Measurements from ENCODE around the gene AFAP1L2. TPM values are rescaled to one million over a fixed set of nuclear protein-coding genes. Genes with fewer than 3 reads are reported as not detected.

AFAP1L2 gene
- total RNA-seq, 4 donors from 2014 or later: 6.5 to 35.5 (median 12.9) TPM

DNA sequence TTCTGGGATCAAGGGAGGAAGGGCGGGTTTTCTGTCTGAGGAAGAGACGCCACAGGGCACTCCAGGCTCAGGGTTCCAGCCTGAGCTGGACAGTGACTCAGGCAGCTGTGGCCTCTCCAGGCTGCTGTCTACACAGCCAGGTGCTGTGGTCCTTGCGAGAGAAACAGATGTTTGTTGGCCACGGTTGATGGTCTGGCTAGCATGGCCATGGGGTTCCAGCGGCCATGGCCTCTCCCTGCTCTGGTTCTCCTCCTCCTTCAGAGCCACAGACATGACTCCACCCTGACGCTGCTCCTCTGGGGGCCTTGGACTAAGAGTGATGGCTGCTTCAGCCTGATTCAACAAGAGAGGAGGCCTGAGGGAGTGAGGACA, 75.9 kb downstream of the AFAP1L2 start:
- Histone ChIP-seq H3K27ac (no peak overlapping the region), H3K4me1 (peaks cover 0 to 11% (median 0%) of the 10 kb centered on the region in 4 donors), H3K9me3 (no peaks in the 10 kb centered on the region), H3K36me3 (no peaks in the 10 kb centered on the region), H3K4me3 (no peak overlapping the region), H3K27me3 (no peaks in the 10 kb centered on the region)
- TF ChIP-seq CTCF (IDR thresholded peaks at IDR 0.05): no peak
- no peak for DNase-seq

DNA sequence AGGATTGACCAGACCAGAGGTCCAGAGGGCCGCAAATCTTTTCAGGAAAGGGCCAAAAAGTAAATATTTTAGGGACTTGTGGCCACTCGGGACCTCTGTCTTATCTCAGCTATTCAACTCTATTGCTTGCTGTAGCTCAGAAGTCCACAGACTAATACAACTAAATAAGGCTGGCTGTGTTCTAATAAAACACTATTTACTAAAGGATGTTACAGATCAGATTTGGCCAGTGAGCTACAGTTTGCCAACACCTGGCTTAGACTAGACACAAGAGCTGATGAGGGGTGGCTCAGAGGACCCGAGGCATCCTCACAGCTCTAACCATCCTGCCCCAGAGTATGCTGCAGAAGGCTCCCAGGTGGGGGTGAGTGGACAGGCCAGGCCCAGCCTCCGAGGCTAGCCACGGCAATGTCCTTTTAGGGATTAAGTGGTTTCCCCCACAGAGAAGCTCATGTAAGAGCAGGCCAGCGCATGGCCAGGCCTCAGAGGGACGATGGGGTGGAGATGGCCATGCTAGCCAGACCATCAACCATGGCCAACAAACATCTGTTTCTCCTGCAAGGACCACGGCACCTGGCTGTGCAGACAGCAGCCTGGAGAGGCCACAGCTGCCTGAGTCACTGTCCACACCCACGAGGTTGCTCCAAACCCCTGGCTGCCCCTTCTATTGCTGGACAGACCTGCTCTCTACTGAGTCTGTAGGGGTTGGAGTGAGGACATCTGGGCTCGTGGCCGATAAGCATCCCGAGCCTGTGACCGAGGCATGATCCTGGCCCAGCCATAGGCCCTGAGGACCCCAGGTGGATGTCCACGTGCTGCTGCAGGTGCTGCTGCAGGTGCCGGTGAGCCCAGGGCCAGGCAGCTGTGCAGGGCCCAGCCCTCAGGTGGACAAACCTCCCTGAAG, 76.5 kb downstream of the AFAP1L2 start:
- no peak for DNase-seq
- Histone ChIP-seq H3K27ac (no peak overlapping the region), H3K27me3 (no peaks in the 10 kb centered on the region), H3K4me3 (no peak overlapping the region), H3K4me1 (peaks cover 0 to 6% (median 0%) of the 10 kb centered on the region in 4 donors), H3K36me3 (no peaks in the 10 kb centered on the region), H3K9me3 (no peaks in the 10 kb centered on the region)
- TF ChIP-seq CTCF (IDR thresholded peaks at IDR 0.05) (no peak), POLR2A (IDR thresholded peaks at IDR 0.05) (no peak)

- TF ChIP-seq CTCF (IDR thresholded peaks at IDR 0.05) (no peak), POLR2A (IDR thresholded peaks at IDR 0.05) (no peak)
- H3K4me3 ChIP-seq: no peak overlapping the region
- H3K27me3 ChIP-seq: no peaks in the 10 kb centered on the region
- DNase-seq: no peak
- no peaks in the 10 kb centered on the region for H3K36me3 ChIP-seq
- no peaks in the 10 kb centered on the region for H3K4me1 ChIP-seq
- H3K9me3 ChIP-seq: no peaks in the 10 kb centered on the region
- no peak overlapping the region for H3K27ac ChIP-seq
Observed at GRCh38 chr10:114326795-114327194, 77.5 kb downstream of the AFAP1L2 start.

GRCh38 chr10:114323023-114323422, 81.3 kb downstream of the AFAP1L2 start:
- no peaks in the 10 kb centered on the region for H3K9me3 ChIP-seq
- H3K36me3 ChIP-seq: no peaks in the 10 kb centered on the region
- H3K27me3 ChIP-seq: no peaks in the 10 kb centered on the region
- DNase-seq: no peak
- H3K4me3 ChIP-seq: no peak overlapping the region
- no peak overlapping the region for H3K27ac ChIP-seq
- no peak for TF ChIP-seq POLR2A (IDR thresholded peaks at IDR 0.05)
- no peak for TF ChIP-seq CTCF (IDR thresholded peaks at IDR 0.05)
- H3K4me1 ChIP-seq: no peaks in the 10 kb centered on the region

GRCh38 chr10:114322344-114322743, 82.0 kb downstream of the AFAP1L2 start:
- Histone ChIP-seq H3K36me3 (no peaks in the 10 kb centered on the region), H3K4me1 (no peaks in the 10 kb centered on the region), H3K27ac (no peak overlapping the region), H3K4me3 (no peak overlapping the region), H3K9me3 (no peaks in the 10 kb centered on the region), H3K27me3 (no peaks in the 10 kb centered on the region)
- TF ChIP-seq CTCF (IDR thresholded peaks at IDR 0.05) (no peak), POLR2A (IDR thresholded peaks at IDR 0.05) (no peak)
- DNase-seq: no peak

Data from Peyer's patch (tissue), 4 donors.